ENCODE results near the gene HGS.

The HGS gene

DNA sequence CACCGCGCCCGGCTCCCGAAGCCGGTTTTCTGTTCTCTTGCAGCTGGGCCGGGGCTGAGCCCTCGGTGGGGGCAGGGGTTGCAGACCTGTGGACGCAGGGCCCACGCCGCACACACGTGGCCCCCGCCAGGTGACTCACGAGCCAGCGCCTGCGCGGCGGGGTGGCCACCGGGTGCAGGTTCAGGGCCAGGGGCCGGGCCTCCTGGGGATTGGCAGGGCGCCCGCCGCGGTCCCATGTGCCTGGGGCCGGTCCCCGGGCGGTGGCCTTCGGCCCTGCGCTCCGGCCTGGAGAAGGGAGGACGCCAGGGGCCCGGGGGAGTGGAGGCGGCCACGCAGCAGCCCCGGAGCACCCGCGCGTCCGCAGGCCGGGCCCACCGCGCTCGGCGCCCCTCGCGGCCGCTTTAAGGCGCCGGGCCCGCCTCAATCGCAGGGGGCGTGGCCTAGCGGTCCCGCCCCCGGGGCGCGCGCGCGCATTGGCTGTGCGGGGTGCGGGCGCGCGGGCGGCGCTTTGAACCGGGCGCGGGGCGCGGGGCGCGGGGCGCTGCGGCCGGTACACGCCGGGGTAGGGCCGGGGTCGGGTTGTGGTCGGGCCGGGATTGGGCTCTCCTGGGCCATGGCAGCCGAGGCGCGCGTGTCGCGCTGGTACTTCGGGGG is 28.1 kb downstream of the HGS start, which contains the start of gene SLC25A10:
SLC25A10 (plus strand) TSS at position 471 of the 654 bp plus-strand sequence; CDS start at position 614, 143 bp downstream.
- ChIA-PET CTCF (interaction anchor here (0.7 to 0.9 kb wide), 3 partner anchors 17 to 205 kb away, joined by 3 to 5 read pairs (median 3); no protein-coding TSS in a partner anchor), POLR2A (ENCODE audit: low non-redundant PET) (interaction anchor here (0.8 kb wide), 1 partner anchor 160 kb away, joined by 3 read pairs; the partner anchor contains the start of gene FAAP100)
- peak within 1 kb of the TSS; percentile 89 for H3K27ac ChIP-seq
- DNase-seq (ENCODE audit: low spot score), result peak; percentile 84
- TF ChIP-seq, protein P1, sequence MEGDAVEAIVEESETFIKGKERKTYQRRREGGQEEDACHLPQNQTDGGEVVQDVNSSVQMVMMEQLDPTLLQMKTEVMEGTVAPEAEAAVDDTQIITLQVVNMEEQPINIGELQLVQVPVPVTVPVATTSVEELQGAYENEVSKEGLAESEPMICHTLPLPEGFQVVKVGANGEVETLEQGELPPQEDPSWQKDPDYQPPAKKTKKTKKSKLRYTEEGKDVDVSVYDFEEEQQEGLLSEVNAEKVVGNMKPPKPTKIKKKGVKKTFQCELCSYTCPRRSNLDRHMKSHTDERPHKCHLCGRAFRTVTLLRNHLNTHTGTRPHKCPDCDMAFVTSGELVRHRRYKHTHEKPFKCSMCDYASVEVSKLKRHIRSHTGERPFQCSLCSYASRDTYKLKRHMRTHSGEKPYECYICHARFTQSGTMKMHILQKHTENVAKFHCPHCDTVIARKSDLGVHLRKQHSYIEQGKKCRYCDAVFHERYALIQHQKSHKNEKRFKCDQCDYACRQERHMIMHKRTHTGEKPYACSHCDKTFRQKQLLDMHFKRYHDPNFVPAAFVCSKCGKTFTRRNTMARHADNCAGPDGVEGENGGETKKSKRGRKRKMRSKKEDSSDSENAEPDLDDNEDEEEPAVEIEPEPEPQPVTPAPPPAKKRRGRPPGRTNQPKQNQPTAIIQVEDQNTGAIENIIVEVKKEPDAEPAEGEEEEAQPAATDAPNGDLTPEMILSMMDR (conservative IDR thresholded peaks at IDR 0.05; ENCODE audit: low read depth), result no peak

DNA sequence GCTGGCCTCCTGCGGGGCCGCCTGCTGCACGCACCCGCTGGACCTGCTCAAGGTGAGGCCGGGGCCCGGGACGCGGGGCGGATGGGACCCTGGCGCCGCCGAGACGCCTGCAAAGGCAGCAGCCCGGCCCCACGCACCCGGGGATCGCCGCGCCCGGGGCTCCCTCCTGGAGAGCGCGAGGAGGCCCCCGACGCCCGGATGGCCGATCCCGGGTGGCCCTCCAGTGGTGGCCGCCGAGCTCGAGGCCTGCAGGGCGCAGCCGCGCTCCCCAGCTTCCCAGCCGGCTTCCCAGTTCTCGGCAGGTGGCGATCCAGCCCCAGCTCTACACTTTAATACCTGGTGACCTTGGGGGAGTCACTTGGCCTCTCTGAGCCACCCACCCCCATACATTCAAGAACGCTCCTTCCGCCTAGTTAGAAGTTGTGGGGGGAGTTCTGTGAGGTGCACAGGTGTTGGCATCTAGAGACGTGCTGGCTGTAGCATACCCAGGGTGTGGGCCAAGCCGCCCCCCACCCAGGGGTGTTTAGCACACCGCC is 28.7 kb downstream of the HGS start:
- TF ChIP-seq, protein P1 (conservative IDR thresholded peaks at IDR 0.05; ENCODE audit: low read depth), result peak; percentile 46
- CTCF ChIA-PET, result interaction anchor here (0.7 to 0.9 kb wide), 3 partner anchors 37 to 205 kb away, joined by 3 to 5 read pairs (median 3); no protein-coding TSS in a partner anchor
- POLR2A ChIA-PET (ENCODE audit: low non-redundant PET), result interaction anchor here (0.8 kb wide), 1 partner anchor 161 kb away, joined by 3 read pairs; the partner anchor contains the start of gene FAAP100
- peak overlapping the region; percentile 89 for H3K27ac ChIP-seq
- no peak for DNase-seq (ENCODE audit: low spot score)

DNA sequence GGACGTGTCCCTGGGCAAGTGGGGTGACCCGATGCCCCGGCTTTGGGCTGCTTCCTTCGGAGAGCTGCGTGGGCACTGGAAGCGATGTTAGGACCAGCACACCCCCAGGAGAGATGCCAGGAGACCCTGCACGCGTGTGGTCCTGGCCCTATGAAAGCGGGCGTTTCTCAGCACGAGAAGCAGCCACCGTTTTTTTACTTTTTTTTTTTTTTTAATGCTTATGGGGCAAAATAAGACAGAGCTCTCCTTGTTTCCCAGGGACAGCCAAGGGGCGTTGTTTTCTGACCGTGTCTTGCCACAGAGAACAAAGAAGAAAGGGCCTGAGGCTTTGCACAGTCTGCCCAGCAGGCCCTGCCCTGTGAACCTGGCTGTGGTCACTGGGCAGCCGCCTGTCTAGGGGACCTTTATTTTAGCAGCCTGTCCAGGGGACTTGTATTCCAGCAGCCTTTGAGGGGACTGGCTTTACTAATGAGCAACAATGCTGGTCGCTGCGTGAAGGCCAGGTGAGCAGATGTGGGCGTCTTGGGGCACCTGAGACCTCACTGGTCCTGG is 29.3 kb downstream of the HGS start:
- POLR2A ChIA-PET (ENCODE audit: low non-redundant PET), result interaction anchor here (0.8 kb wide), 1 partner anchor 161 kb away, joined by 3 read pairs; the partner anchor contains the start of gene FAAP100
- DNase-seq (ENCODE audit: low spot score), result no peak
- H3K27ac ChIP-seq, result peak overlapping the region; percentile 89
- TF ChIP-seq, protein P1 (conservative IDR thresholded peaks at IDR 0.05; ENCODE audit: low read depth), result no peak
- CTCF ChIA-PET, result interaction anchor here (0.7 to 0.9 kb wide), 3 partner anchors 37 to 204 kb away, joined by 3 to 5 read pairs (median 3); no protein-coding TSS in a partner anchor

DNA sequence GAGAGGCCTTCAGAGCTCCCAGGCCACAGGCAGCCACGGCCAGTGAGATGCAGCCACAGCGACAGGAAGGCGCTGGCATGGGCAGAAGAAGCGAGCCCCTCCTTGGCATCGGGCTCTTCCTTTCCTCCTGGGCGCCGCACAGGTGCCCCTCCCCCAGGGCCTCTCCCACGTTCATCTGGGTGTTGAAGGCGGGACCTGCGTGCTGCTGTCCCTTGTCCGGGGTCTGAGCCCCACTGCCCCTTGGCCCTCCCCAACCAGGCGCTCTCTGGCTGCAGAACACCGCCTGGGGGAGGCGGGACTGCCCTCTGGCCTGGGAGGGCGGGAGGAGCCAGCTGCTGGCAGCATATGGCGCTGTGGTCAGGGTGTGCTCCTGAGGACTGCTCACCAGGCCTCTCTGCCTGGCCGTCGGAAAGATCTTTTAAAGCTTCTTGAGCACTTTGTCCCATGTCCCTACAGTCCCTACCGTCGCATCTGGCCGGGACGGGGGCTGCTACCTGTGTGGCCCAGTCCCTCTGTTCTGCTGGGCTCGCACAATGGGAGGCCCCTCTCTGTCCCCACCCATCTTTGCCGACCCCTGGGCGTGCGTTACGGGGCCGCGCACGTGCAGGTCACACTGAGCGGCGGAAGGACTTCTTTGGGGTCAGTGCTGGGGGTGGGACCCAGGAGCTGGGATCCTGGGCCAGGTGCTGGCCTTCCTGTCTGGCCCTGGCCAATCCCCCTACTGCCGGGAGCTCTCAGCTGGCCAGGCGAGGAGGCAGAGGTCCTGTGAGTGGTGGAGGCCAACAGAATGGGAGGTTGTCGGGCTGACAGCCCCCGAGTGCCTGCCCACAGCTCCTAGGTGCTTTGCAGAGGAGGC is 30.0 kb downstream of the HGS start:
- DNase-seq (ENCODE audit: low spot score), result no peak

DNA sequence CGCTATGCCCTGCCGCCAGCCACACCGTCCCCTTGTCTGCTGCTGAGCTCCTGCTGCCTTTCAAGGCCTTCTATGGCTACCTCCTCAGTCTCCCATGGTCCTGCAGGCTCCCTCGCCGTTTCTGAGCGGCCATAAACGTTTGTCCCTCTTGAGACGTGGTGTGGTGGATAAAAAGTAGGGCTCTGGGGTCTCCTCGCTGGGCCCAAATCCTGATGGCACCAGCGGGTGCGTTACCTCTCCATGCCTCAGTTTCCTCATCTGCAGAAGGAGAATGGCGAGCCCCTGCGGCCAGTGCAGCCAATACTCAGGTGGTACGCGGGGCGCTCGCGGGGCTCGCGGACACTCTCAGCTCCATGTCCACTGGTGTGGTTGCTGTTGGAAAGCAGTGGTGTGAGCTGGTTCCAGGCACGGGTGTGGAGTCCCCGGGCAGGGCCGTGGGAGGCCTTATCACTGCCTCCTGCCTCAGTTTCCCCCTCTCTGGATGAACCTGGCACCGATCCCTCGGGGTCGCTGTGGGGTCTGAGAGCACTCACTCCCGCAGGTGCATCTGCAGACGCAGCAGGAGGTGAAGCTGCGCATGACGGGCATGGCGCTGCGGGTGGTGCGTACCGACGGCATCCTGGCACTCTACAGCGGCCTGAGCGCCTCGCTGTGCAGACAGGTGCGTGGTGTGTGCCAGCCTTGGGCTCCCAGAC is 30.7 kb downstream of the HGS start:
- no peak for DNase-seq (ENCODE audit: low spot score)
- POLR2A ChIA-PET (ENCODE audit: low non-redundant PET), result no interaction called here
- H3K27ac ChIP-seq, result peak overlapping the region; percentile 89
- TF ChIP-seq, protein P1 (conservative IDR thresholded peaks at IDR 0.05; ENCODE audit: low read depth), result no peak
- CTCF ChIA-PET, result no interaction called here

More for the DNA sequence above, 30.0 kb downstream of the HGS start:
- TF ChIP-seq, protein P1 (conservative IDR thresholded peaks at IDR 0.05; ENCODE audit: low read depth), result no peak
- peak overlapping the region; percentile 89 for H3K27ac ChIP-seq
- CTCF ChIA-PET, result no interaction called here
- POLR2A ChIA-PET (ENCODE audit: low non-redundant PET), result no interaction called here
